HL-60 (cell line): Measurements from ENCODE around the gene GON4L.

Source experiments
- DNase-seq, 2 experiments: peaks; one replicate each; pipeline ENCODE4 v3.0.0-alpha.2; 2010 to 2020; ENCODE audit warnings: low read depth in 1 of 2, low spot score in 1 of 2
- H3K27ac ChIP-seq: fragments of 250-450 bp; sonication (Bioruptor Pico); replicated peaks from 2 replicates; pipeline ENCODE4 v1.5.1; 2020; ENCODE audit warnings: mild to moderate bottlenecking, moderate library complexity
- H3K27me3 ChIP-seq: fragments of 250-450 bp; sonication (Bioruptor Pico); 2 replicates; pipeline ENCODE4 v1.5.1; 2021; ENCODE audit warnings: mild to moderate bottlenecking, moderate library complexity; ENCODE audit not compliant: insufficient read depth, poor library complexity, severe bottlenecking
- H3K4me3 ChIP-seq: replicated peaks from 2 replicates; pipeline ENCODE4 v1.5.1; 2011; ENCODE audit warnings: mild to moderate bottlenecking, control low read depth, low read length; ENCODE audit not compliant: insufficient read depth
- CTCF ChIP-seq: IDR thresholded peaks from one replicate; pipeline ENCODE4 v1.5.1; 2011; ENCODE audit warnings: low read length, control low read depth, inconsistent platforms; ENCODE audit not compliant: insufficient read depth
- GABPA ChIP-seq: IDR thresholded peaks from 2 replicates; pipeline ENCODE4 v1.6.1; 2012; ENCODE audit warnings: low read depth
- POLR2AphosphoS5 ChIP-seq: IDR thresholded peaks from 2 replicates; pipeline ENCODE4 v1.6.1; 2012; ENCODE audit warnings: low read depth
- REST ChIP-seq: IDR thresholded peaks from 2 replicates; pipeline ENCODE4 v1.6.1; 2012; ENCODE audit warnings: low read depth; ENCODE audit not compliant: insufficient replicate concordance
- SPI1 ChIP-seq: IDR thresholded peaks from 2 replicates; pipeline ENCODE4 v1.6.1; 2012; ENCODE audit warnings: low read depth, mild to moderate bottlenecking, borderline replicate concordance

Gene GON4L

GRCh38 chr1:155777582-155777981, 79.4 kb downstream of the GON4L start:
- H3K27me3 ChIP-seq, result no peaks in the 10 kb centered on the region
- H3K27ac ChIP-seq, result no peak overlapping the region
- TF ChIP-seq REST, result no peak
- no peak for TF ChIP-seq SPI1
- TF ChIP-seq POLR2AphosphoS5, result no peak
- no peak for TF ChIP-seq CTCF
- no peak for TF ChIP-seq GABPA
- no peak for DNase-seq
- H3K4me3 ChIP-seq, result no peak overlapping the region

- DNase-seq, result peak; percentile 8 to 47
- Histone ChIP-seq H3K27me3 (no peaks in the 10 kb centered on the region), H3K4me3 (no peak overlapping the region), H3K27ac (no peak overlapping the region)
- no peak for TF ChIP-seq SPI1
- no peak for TF ChIP-seq REST
- no peak for TF ChIP-seq GABPA
- TF ChIP-seq CTCF, result no peak
- no peak for TF ChIP-seq POLR2AphosphoS5
Observed at GRCh38 chr1:155776414-155776813, 80.6 kb downstream of the GON4L start.

- no peak for DNase-seq
- no peak overlapping the region for H3K4me3 ChIP-seq
- TF ChIP-seq REST (no peak), POLR2AphosphoS5 (no peak)
- no peaks in the 10 kb centered on the region for H3K27me3 ChIP-seq
- no peak overlapping the region for H3K27ac ChIP-seq
Observed at GRCh38 chr1:155773221-155773620, 83.8 kb downstream of the GON4L start.

- no peak overlapping the region for H3K4me3 ChIP-seq
- DNase-seq, result no peak
- TF ChIP-seq POLR2AphosphoS5 (no peak), REST (no peak), CTCF (no peak), GABPA (no peak), SPI1 (no peak)
- no peak overlapping the region for H3K27ac ChIP-seq
- H3K27me3 ChIP-seq, result no peaks in the 10 kb centered on the region
Observed at GRCh38 chr1:155769257-155769656, 87.8 kb downstream of the GON4L start.
